K562 (cell line): ENCODE measurements around the gene EMILIN1. TPM values are rescaled to one million over a fixed set of nuclear protein-coding genes. Genes with fewer than 3 reads are reported as not detected.

Experiments used
- CXXC5 ChIP-seq: fragments of 250-450 bp; sonication (Bioruptor Pico); IDR thresholded peaks from 2 replicates; pipeline ENCODE4 v1.8.0; 2022; ENCODE audit warnings: inconsistent platforms, mild to moderate bottlenecking, moderate library complexity
- ETV5 ChIP-seq: sonication (generic); formaldehyde crosslinking; IDR thresholded peaks from 2 replicates; pipeline ENCODE4 v1.4.0; 2020; ENCODE audit warnings: low read depth, mild to moderate bottlenecking, missing genetic modification reagents
- FOSL1 ChIP-seq: fragments of 200-800 bp; sonication (Bioruptor generic); conservative IDR thresholded peaks from 2 replicates; pipeline ENCODE4 v1.6.1; 2016; ENCODE audit warnings: missing genetic modification characterization, missing compliant biosample characterization
- FOXM1 ChIP-seq, 2 experiments: fragments of 450-650 bp in 1 of 2; sonication (generic) in 1 of 2; formaldehyde crosslinking in 1 of 2; IDR thresholded peaks; 2 replicates each; pipeline versions ENCODE4 v1.6.1 to v1.9.0; 2017 to 2022; ENCODE audit warnings: low read depth in 2 of 2, mild to moderate bottlenecking in 2 of 2, missing genetic modification reagents in 1 of 2, moderate library complexity in 1 of 2
- HNRNPUL1 ChIP-seq: fragments of 200-400 bp; formaldehyde crosslinking; IDR thresholded peaks from 2 replicates; pipeline ENCODE4 v1.6.1; 2017; ENCODE audit warnings: low read length
- KLF1 ChIP-seq: fragments of 450-650 bp; IDR thresholded peaks from 2 replicates; pipeline ENCODE4 v1.6.1; 2016; ENCODE audit warnings: missing genetic modification characterization, missing compliant biosample characterization
- NR2C1 ChIP-seq, 2 experiments: fragments of 450-650 bp; IDR thresholded peaks; 2 replicates each; pipeline ENCODE4 v1.6.1; 2017; ENCODE audit warnings: mild to moderate bottlenecking in 2 of 2, antibody characterized with exemption in 1 of 2, inconsistent platforms in 1 of 2, missing compliant biosample characterization in 1 of 2, missing genetic modification characterization in 1 of 2
- SIN3A ChIP-seq, 2 experiments: fragments of 150-350 bp in 1 of 2; IDR thresholded peaks; 2 replicates each; pipeline ENCODE4 v1.6.1; 2011 to 2016; ENCODE audit warnings: borderline replicate concordance in 2 of 2, low read depth in 2 of 2, low read length in 2 of 2, mild to moderate bottlenecking in 2 of 2, moderate library complexity in 2 of 2; ENCODE audit not compliant: control insufficient read depth in 1 of 2
- TEAD4 ChIP-seq, 2 experiments: sonication (generic) in 1 of 2; formaldehyde crosslinking in 1 of 2; IDR thresholded peaks; 2 replicates each; pipeline versions ENCODE4 v1.6.1 to v1.8.0; 2012 to 2022; ENCODE audit warnings: borderline replicate concordance in 1 of 2, inconsistent platforms in 1 of 2, low read length in 1 of 2, mild to moderate bottlenecking in 1 of 2, missing genetic modification reagents in 1 of 2
- ZBTB8A ChIP-seq: fragments of 450-650 bp; IDR thresholded peaks from 2 replicates; pipeline ENCODE4 v1.6.1; 2018; ENCODE audit warnings: mild to moderate bottlenecking, moderate library complexity; ENCODE audit not compliant: partially characterized antibody
- ZNF324 ChIP-seq: fragments of 250-450 bp; sonication (Bioruptor Pico); IDR thresholded peaks from 2 replicates; pipeline ENCODE4 v1.4.0; 2020; ENCODE audit warnings: mild to moderate bottlenecking
- ZSCAN32 ChIP-seq: fragments of 450-650 bp; formaldehyde crosslinking; IDR thresholded peaks from 2 replicates; pipeline ENCODE4 v1.4.0; 2020; ENCODE audit warnings: mild to moderate bottlenecking, moderate library complexity
- polyA plus RNA-seq, 8 experiments: library from polyadenylated mRNA; depleted of rRNA in 4 of 8; stranded (reverse) in 5 of 8; unstranded in 3 of 8; fragments of >200 nt; fragmentation: Nextera tagmentation in 2 of 8; fragmentation: Illumina TruSeq in 1 of 8; extraction: Ambion mirVana in 2 of 8; extraction: Trizol in 1 of 8; gene quantifications; 2 replicates each; pipeline versions ENCODE4 v1.2.1 to v1.2.3, GENCODE V29; 2011 to 2014; ENCODE audit warnings: inconsistent platforms in 1 of 8, missing spikeins in 1 of 8
- total RNA-seq, 7 experiments: library from RNA; depleted of rRNA in 6 of 7; stranded (reverse); fragments of >200 nt in 6 of 7; fragmentation: Illumina TruSeq in 2 of 7; extraction: Trizol in 2 of 7; gene quantifications; 2 replicates each; pipeline versions ENCODE4 v1.2.1 to v1.2.3, GENCODE V29; 2011 to 2021; ENCODE audit warnings: low replicate concordance in 1 of 7
- TF ChIP-seq, protein P1 (sequence below): fragments of 250-450 bp; sonication (Bioruptor Pico); IDR thresholded peaks from 2 replicates; pipeline ENCODE4 v1.8.0; 2021; ENCODE audit warnings: borderline replicate concordance, mild to moderate bottlenecking, moderate library complexity; ENCODE audit not compliant: poor library complexity, severe bottlenecking
- TF ChIP-seq, protein P2 (sequence below): sonication (generic); formaldehyde crosslinking; IDR thresholded peaks from 2 replicates; pipeline ENCODE4 v1.8.1; 2023; ENCODE audit warnings: mild to moderate bottlenecking, missing genetic modification reagents
- TF ChIP-seq, protein P3 (sequence below): fragments of 250-450 bp; sonication (Bioruptor Pico); IDR thresholded peaks from 2 replicates; pipeline ENCODE4 v1.4.0; 2020
- TF ChIP-seq, protein P4 (sequence below): IDR thresholded peaks from 2 replicates; pipeline ENCODE4 v1.6.1; 2014; ENCODE audit warnings: antibody characterized with exemption

The EMILIN1 gene
- total and polyA plus RNA-seq, 9 of the 15 experiments (the other 6 are each of a cell fraction or from before 2014, with no cell fraction given), result 0.04 to 2.7 (median 0.54) TPM; not detected in 2

DNA sequence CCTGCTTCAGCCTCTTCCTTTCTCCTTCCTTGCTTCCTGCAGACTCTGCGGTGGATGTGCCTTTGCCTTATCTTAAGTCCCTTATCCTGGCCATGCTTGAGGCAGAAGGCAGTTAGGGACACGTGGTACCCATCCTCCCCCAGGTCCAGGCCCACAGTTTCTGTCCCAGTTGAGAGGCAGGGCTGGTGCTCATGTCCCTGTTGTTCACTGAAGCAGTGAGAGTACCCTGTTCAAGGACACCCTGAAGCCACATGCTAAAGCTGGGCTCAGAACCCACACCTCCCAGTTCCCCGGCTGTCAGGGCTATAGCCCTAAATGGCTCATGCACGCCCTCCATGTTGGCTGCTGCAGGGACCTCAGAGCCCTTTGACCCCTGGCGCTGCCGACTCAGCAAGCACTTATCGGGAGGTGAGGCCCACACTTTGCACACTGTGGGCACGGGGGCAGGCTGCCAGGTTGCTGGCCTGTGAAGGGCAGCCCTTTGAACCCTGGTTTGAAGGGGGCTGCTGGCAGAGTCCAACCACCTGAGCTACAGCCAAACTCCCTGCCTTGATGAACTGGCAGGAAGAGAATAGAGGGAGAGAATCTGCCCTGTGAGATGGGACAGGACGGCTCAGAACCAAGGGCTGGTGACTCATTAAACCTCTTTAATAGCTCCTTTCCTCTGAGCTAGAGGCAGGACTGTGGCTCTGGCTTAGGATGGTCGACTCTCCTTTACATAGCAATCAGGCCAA, 14.4 kb downstream of the EMILIN1 start (continued):
- TF ChIP-seq CXXC5 (CRISPR knock-in tag), result peak; percentile 78
- TF ChIP-seq HNRNPUL1, result no peak
- peak; percentile 62 for TF ChIP-seq TEAD4 (IDR thresholded peaks at IDR 0.05; ENCODE audit: low read length)
- TF ChIP-seq TEAD4 (CRISPR knock-in tag; IDR thresholded peaks at IDR 0.05; ENCODE audit: borderline replicate concordance), result no peak
- TF ChIP-seq, protein P1, sequence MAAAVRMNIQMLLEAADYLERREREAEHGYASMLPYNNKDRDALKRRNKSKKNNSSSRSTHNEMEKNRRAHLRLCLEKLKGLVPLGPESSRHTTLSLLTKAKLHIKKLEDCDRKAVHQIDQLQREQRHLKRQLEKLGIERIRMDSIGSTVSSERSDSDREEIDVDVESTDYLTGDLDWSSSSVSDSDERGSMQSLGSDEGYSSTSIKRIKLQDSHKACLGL, result peak; percentile 9
- TF ChIP-seq NR2C1 (IDR thresholded peaks at IDR 0.05), result peak; percentile 87
- TF ChIP-seq NR2C1 (tag; IDR thresholded peaks at IDR 0.05), result peak; percentile 90
- TF ChIP-seq ZBTB8A, result no peak
- no peak for TF ChIP-seq ZSCAN32
- TF ChIP-seq, protein P2, sequence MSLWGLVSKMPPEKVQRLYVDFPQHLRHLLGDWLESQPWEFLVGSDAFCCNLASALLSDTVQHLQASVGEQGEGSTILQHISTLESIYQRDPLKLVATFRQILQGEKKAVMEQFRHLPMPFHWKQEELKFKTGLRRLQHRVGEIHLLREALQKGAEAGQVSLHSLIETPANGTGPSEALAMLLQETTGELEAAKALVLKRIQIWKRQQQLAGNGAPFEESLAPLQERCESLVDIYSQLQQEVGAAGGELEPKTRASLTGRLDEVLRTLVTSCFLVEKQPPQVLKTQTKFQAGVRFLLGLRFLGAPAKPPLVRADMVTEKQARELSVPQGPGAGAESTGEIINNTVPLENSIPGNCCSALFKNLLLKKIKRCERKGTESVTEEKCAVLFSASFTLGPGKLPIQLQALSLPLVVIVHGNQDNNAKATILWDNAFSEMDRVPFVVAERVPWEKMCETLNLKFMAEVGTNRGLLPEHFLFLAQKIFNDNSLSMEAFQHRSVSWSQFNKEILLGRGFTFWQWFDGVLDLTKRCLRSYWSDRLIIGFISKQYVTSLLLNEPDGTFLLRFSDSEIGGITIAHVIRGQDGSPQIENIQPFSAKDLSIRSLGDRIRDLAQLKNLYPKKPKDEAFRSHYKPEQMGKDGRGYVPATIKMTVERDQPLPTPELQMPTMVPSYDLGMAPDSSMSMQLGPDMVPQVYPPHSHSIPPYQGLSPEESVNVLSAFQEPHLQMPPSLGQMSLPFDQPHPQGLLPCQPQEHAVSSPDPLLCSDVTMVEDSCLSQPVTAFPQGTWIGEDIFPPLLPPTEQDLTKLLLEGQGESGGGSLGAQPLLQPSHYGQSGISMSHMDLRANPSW (CRISPR knock-in tag), result 0 out of 2 replicates have a peak, but pooled peaks have one; percentile 48
- TF ChIP-seq FOSL1 (tag), result peak; percentile 69
- TF ChIP-seq, protein P3, sequence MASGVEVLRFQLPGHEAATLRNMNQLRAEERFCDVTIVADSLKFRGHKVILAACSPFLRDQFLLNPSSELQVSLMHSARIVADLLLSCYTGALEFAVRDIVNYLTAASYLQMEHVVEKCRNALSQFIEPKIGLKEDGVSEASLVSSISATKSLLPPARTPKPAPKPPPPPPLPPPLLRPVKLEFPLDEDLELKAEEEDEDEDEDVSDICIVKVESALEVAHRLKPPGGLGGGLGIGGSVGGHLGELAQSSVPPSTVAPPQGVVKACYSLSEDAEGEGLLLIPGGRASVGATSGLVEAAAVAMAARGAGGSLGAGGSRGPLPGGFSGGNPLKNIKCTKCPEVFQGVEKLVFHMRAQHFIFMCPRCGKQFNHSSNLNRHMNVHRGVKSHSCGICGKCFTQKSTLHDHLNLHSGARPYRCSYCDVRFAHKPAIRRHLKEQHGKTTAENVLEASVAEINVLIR (CRISPR knock-in tag), result 0 out of 2 replicates have a peak, but pooled peaks have one; percentile 20
- TF ChIP-seq FOXM1 (IDR thresholded peaks at IDR 0.05; ENCODE audit: low read depth), result no peak
- 0 out of 2 replicates have a peak, but pooled peaks have one; percentile 53 for TF ChIP-seq FOXM1 (CRISPR knock-in tag; IDR thresholded peaks at IDR 0.05; ENCODE audit: low read depth)
- TF ChIP-seq KLF1 (tag), result 0 out of 2 replicates have a peak, but pooled peaks have one; percentile 14
- TF ChIP-seq SIN3A (IDR thresholded peaks at IDR 0.05; ENCODE audit: borderline replicate concordance in 2 of 2, control insufficient read depth in 1 of 2, low read depth in 2 of 2, low read length in 2 of 2), result no peak
- TF ChIP-seq ETV5 (CRISPR knock-in tag), result peak; percentile 76
- TF ChIP-seq ZNF324 (CRISPR knock-in tag), result peak; percentile 23; the same call in 1 of the 2 replicates
- TF ChIP-seq, protein P4, sequence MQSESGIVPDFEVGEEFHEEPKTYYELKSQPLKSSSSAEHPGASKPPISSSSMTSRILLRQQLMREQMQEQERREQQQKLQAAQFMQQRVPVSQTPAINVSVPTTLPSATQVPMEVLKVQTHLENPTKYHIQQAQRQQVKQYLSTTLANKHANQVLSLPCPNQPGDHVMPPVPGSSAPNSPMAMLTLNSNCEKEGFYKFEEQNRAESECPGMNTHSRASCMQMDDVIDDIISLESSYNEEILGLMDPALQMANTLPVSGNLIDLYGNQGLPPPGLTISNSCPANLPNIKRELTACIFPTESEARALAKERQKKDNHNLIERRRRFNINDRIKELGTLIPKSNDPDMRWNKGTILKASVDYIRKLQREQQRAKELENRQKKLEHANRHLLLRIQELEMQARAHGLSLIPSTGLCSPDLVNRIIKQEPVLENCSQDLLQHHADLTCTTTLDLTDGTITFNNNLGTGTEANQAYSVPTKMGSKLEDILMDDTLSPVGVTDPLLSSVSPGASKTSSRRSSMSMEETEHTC, result peak; percentile 74; the same call in 1 of the 2 replicates
